B cell (primary cell): ENCODE results near the gene TBC1D22A. TPM values are rescaled to one million over a fixed set of nuclear protein-coding genes. Genes with fewer than 3 reads are reported as not detected.

ENCODE experiments used
- ATAC-seq: fragments of 200-7000 bp; cut with Tn5 transposase; one replicate; pipeline ENCODE4 v1.10.0; 2021; ENCODE audit warnings: low read depth, mild to moderate bottlenecking, moderate number of reproducible peaks, moderate library complexity
- CTCF ChIA-PET: fragments of 350-600 bp; sonication (Branson Sonifier 250); formaldehyde crosslinking; loops from one replicate; lab custom pipeline; 2021; ENCODE audit warnings: antibody characterized with exemption, inconsistent platforms; lab: Charles Lee
- POLR2A ChIA-PET: fragments of 350-600 bp; sonication (Branson Sonifier 250); formaldehyde crosslinking; loops from one replicate; lab custom pipeline; 2021; ENCODE audit warnings: antibody characterized with exemption; lab: Charles Lee
- DNase-seq: peaks from one replicate; pipeline ENCODE4 v3.0.0; 2013
- H2AFZ ChIP-seq: 2 replicates; pipeline ENCODE4 v1.6.1; 2012; ENCODE audit warnings: mild to moderate bottlenecking, low read depth, low read length; ENCODE audit not compliant: insufficient read depth, poor library complexity, severe bottlenecking
- H3K27ac ChIP-seq, 2 donors: 1 replicate in 1 of 2; 2 replicates in 1 of 2; pipeline ENCODE4 v1.5.1; 2012 to 2013; ENCODE audit warnings: low read length in 2 of 2, mild to moderate bottlenecking in 2 of 2, moderate library complexity in 1 of 2
- H3K27me3 ChIP-seq, 4 experiments: fragments of 200-600 bp in 1 of 4; sonication (generic) in 1 of 4; replicated peaks in 1 of 4; 1 replicate in 2 of 4; 2 replicates in 2 of 4; pipeline versions ENCODE4 v1.6.1 to v1.7.0; 2013 to 2016; ENCODE audit warnings: low read length in 3 of 4, mild to moderate bottlenecking in 2 of 4, mixed read lengths in 1 of 4, moderate library complexity in 1 of 4; ENCODE audit not compliant: insufficient read depth in 4 of 4, control insufficient read depth in 3 of 4; ENCODE audit errors: control extremely low read depth in 1 of 4
- H3K36me3 ChIP-seq, 2 experiments: replicated peaks in 1 of 2; 1 replicate in 1 of 2; 2 replicates in 1 of 2; pipeline versions ENCODE4 v1.6.1 to v1.7.1; 2013; ENCODE audit warnings: low read length in 1 of 2; ENCODE audit not compliant: insufficient read depth in 2 of 2, control insufficient read depth in 1 of 2; ENCODE audit errors: control extremely low read depth in 1 of 2, extremely low read depth in 1 of 2
- H3K4me1 ChIP-seq, 2 donors: fragments of 200-600 bp in 1 of 2; sonication (generic) in 1 of 2; 1 replicate in 1 of 2; 2 replicates in 1 of 2; pipeline versions ENCODE4 v1.5.1 to v1.6.1; 2013 to 2017; ENCODE audit warnings: low read length in 2 of 2; ENCODE audit not compliant: control insufficient read depth in 2 of 2, insufficient read depth in 2 of 2
- H3K4me2 ChIP-seq: replicated peaks from 2 replicates; pipeline ENCODE3; 2012; ENCODE audit warnings: mild to moderate bottlenecking, low read depth, low read length; ENCODE audit not compliant: poor library complexity, severe bottlenecking
- H3K4me3 ChIP-seq, 5 experiments: fragments of 200-600 bp in 1 of 5; sonication (generic) in 1 of 5; 1 replicate in 3 of 5; 2 replicates in 2 of 5; pipeline versions ENCODE4 v1.5.1 to v1.7.0; 2011 to 2016; ENCODE audit warnings: low read length in 4 of 5, mild to moderate bottlenecking in 4 of 5, low read depth in 2 of 5, control low read depth in 1 of 5, moderate library complexity in 1 of 5; ENCODE audit not compliant: insufficient read depth in 1 of 5; ENCODE audit errors: control extremely low read depth in 1 of 5, extremely low read depth in 1 of 5
- H3K79me2 ChIP-seq: fragments of 200-600 bp; sonication (generic); one replicate; pipeline ENCODE4 v1.6.0; 2016; ENCODE audit warnings: low read length; ENCODE audit not compliant: control insufficient read depth, insufficient read depth
- H3K9ac ChIP-seq: fragments of 200-600 bp; sonication (generic); 2 replicates; pipeline ENCODE4 v1.6.1; 2017; ENCODE audit warnings: mild to moderate bottlenecking, low read length, moderate library complexity
- H3K9me3 ChIP-seq, 3 donors: one replicate each; pipeline versions ENCODE4 v1.6.1 to v1.7.1; 2013; ENCODE audit warnings: low read length in 2 of 3; ENCODE audit not compliant: control insufficient read depth in 2 of 3, insufficient read depth in 1 of 3; ENCODE audit errors: control extremely low read depth in 1 of 3
- H4K20me1 ChIP-seq: 2 replicates; pipeline ENCODE4 v1.6.0; 2012; ENCODE audit warnings: mild to moderate bottlenecking, low read length; ENCODE audit not compliant: insufficient read depth, control insufficient read depth, poor library complexity, severe bottlenecking
- H3K27ac Mint-ChIP-seq: one replicate; pipeline ENCODE4 v1.8.0; 2021; ENCODE audit warnings: mixed read lengths
- H3K27me3 Mint-ChIP-seq: one replicate; pipeline ENCODE4 v1.8.0; 2021; ENCODE audit warnings: mixed read lengths
- H3K4me1 Mint-ChIP-seq: one replicate; pipeline ENCODE4 v1.8.0; 2021; ENCODE audit warnings: mixed read lengths
- H3K4me3 Mint-ChIP-seq: one replicate; pipeline ENCODE4 v1.8.0; 2021; ENCODE audit warnings: mixed read lengths
- H3K9me3 Mint-ChIP-seq: one replicate; pipeline ENCODE4 v1.8.0; 2022; ENCODE audit warnings: mixed read lengths; ENCODE audit not compliant: insufficient read depth
- EZH2 ChIP-seq: IDR thresholded peaks from 2 replicates; pipeline ENCODE4 v1.6.1; 2012; ENCODE audit warnings: borderline replicate concordance, low read depth, mild to moderate bottlenecking, moderate library complexity, low read length; ENCODE audit not compliant: insufficient read depth, poor library complexity, severe bottlenecking
- WGBS: methylation state at CpG from one replicate; pipeline ENCODE4 v1.1.5; 2013; ENCODE audit warnings: missing lambda C conversion rate; ENCODE audit not compliant: insufficient coverage; 5-methylcytosine and 5-hydroxymethylcytosine counted together
- intact Hi-C: fragments of 100-400 bp; cut with micrococcal nuclease; formaldehyde crosslinking; loops from one replicate; pipeline ENCODE4 v1.10.0; 2022
- polyA plus RNA-seq: library from polyadenylated mRNA; depleted of rRNA; stranded (reverse); fragments of >200 nt; gene quantifications from 2 replicates; pipeline ENCODE4 v1.2.3, GENCODE V29; 2012
- total RNA-seq, 2 donors: library from RNA; stranded (reverse); fragments of 120-200 nt in 1 of 2; gene quantifications; 1 replicate in 1 of 2; 2 replicates in 1 of 2; pipeline versions ENCODE4 v1.2.3 to v1.2.4, GENCODE V29; 2013 to 2022
- TF ChIP-seq, protein P1 (sequence below): fragments of 200-600 bp; IDR thresholded peaks from one replicate; pipeline ENCODE4 v1.8.0; 2022; ENCODE audit warnings: antibody characterized with exemption, mild to moderate bottlenecking

TBC1D22A gene
- total and polyA plus RNA-seq, 2 donors (not counting 1 experiment from before 2014, with no cell fraction given) = 73.8 to 128 TPM

DNA sequence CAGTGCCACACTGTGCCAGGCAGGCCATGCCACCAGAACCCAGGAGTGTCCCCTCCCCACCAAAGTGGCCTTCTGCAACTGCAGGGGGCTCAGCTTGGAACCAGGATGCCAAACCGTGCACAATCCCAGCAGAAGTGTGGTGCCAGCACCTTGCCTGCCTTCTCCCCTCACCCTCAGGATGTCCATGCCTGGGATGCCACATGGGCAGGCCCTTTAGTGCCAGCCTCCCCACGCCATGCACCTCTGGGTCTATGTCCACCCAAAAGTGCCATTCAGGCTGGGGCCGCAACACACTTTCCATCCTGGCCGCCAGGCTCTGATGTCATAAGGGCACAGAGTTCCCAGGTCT lies 8.7 kb upstream of the TBC1D22A start:
- ChIA-PET POLR2A (no interaction called here), CTCF (interaction anchor here (13.1 kb wide), 1 partner anchor 49 kb away, joined by 468 read pairs; no protein-coding TSS in a partner anchor)
- Histone ChIP-seq H3K36me3 (no peaks in the 10 kb centered on the region), H3K9ac (no peak overlapping the region), H3K4me1 (peaks cover 14 to 42% of the 10 kb centered on the region in 2 donors), H3K79me2 (peaks cover 4% of the 10 kb centered on the region), H3K4me2 (no peak overlapping the region), H4K20me1 (no peaks in the 10 kb centered on the region), H2AFZ (no peak overlapping the region), H3K4me3 (no peak overlapping the region), H3K27me3 (peaks cover 0 to 6% (median 0%) of the 10 kb centered on the region in 4 experiments), H3K9me3 (peaks cover 0 to 17% (median 13%) of the 10 kb centered on the region in 3 donors), H3K27ac (no peak overlapping the region)
- intact Hi-C loops = no loop called here
- TF ChIP-seq, protein P1, sequence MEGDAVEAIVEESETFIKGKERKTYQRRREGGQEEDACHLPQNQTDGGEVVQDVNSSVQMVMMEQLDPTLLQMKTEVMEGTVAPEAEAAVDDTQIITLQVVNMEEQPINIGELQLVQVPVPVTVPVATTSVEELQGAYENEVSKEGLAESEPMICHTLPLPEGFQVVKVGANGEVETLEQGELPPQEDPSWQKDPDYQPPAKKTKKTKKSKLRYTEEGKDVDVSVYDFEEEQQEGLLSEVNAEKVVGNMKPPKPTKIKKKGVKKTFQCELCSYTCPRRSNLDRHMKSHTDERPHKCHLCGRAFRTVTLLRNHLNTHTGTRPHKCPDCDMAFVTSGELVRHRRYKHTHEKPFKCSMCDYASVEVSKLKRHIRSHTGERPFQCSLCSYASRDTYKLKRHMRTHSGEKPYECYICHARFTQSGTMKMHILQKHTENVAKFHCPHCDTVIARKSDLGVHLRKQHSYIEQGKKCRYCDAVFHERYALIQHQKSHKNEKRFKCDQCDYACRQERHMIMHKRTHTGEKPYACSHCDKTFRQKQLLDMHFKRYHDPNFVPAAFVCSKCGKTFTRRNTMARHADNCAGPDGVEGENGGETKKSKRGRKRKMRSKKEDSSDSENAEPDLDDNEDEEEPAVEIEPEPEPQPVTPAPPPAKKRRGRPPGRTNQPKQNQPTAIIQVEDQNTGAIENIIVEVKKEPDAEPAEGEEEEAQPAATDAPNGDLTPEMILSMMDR = no peak
- no peak for TF ChIP-seq EZH2
- Mint-ChIP-seq H3K9me3 (peaks cover 5% of the 10 kb centered on the region), H3K4me3 (no peak overlapping the region), H3K27me3 (peaks cover 8% of the 10 kb centered on the region), H3K27ac (no peak overlapping the region), H3K4me1 (peaks cover 29% of the 10 kb centered on the region)
- ATAC-seq = no peak
- 86% methylated on average over 4 of the region's 4 CpGs for WGBS
- DNase-seq = no peak

- TF ChIP-seq, protein P1 = no peak
- no peak for TF ChIP-seq EZH2
- H3K4me1 ChIP-seq = peaks cover 12 to 41% of the 10 kb centered on the region in 2 donors
- intact Hi-C loops = no loop called here
- peaks cover 5% of the 10 kb centered on the region for H3K9me3 Mint-ChIP-seq
- CTCF ChIA-PET = interaction anchor here (0.8 to 13.1 kb wide), 3 partner anchors 9 to 48 kb away, joined by 3 to 468 read pairs (median 87); no protein-coding TSS in a partner anchor
- no peak overlapping the region for H3K9ac ChIP-seq
- H3K4me3 Mint-ChIP-seq = no peak overlapping the region
- DNase-seq (no peak), ATAC-seq (no peak)
- POLR2A ChIA-PET = no interaction called here
- no peak overlapping the region for H3K27ac ChIP-seq
- H3K36me3 ChIP-seq = no peaks in the 10 kb centered on the region
- H3K4me1 Mint-ChIP-seq = peaks cover 29% of the 10 kb centered on the region
- no peak overlapping the region for H3K4me3 ChIP-seq
- H3K4me2 ChIP-seq = no peak overlapping the region
- H4K20me1 ChIP-seq = no peaks in the 10 kb centered on the region
- peaks cover 7% of the 10 kb centered on the region for H3K27me3 Mint-ChIP-seq
- 33% methylated on average over 14 of the region's 14 CpGs for WGBS
- H3K27ac Mint-ChIP-seq = peak overlapping the region; percentile 32
- peaks cover 0 to 6% (median 0%) of the 10 kb centered on the region in 4 experiments for H3K27me3 ChIP-seq
- peaks cover 0 to 17% (median 13%) of the 10 kb centered on the region in 3 donors for H3K9me3 ChIP-seq
- peak overlapping the region; percentile 3 for H2AFZ ChIP-seq
- peaks cover 9% of the 10 kb centered on the region for H3K79me2 ChIP-seq
Observed at GRCh38 chr22:46754110-46754799, 8.2 kb upstream of the TBC1D22A start.
